Loucy (cell line): Measurements from ENCODE around the gene ZFY.

ENCODE experiments used
- H2AFZ ChIP-seq: fragments of 200-600 bp; sonication (generic); 2 replicates; pipeline ENCODE4 v1.6.0; 2016; ENCODE audit warnings: antibody characterized with exemption, mild to moderate bottlenecking, low read length, moderate library complexity
- H3F3A ChIP-seq: fragments of 200-600 bp; 2 replicates; pipeline ENCODE4 v1.6.0; 2016; ENCODE audit warnings: antibody characterized with exemption, low read depth, mild to moderate bottlenecking
- H3K27me3 ChIP-seq: fragments of 200-600 bp; sonication (generic); 2 replicates; pipeline ENCODE4 v1.6.1; 2014; ENCODE audit warnings: low read length, mild to moderate bottlenecking; ENCODE audit not compliant: insufficient read depth, poor library complexity, severe bottlenecking
- H3K36me3 ChIP-seq: fragments of 200-600 bp; sonication (generic); 2 replicates; pipeline ENCODE4 v1.6.1; 2016; ENCODE audit warnings: low read length; ENCODE audit not compliant: insufficient read depth
- H3K4me1 ChIP-seq: fragments of 200-600 bp; sonication (generic); 2 replicates; pipeline ENCODE4 v1.5.1; 2014; ENCODE audit warnings: low read length, mild to moderate bottlenecking; ENCODE audit not compliant: insufficient read depth, poor library complexity, severe bottlenecking
- H3K4me2 ChIP-seq: fragments of 200-600 bp; sonication (generic); 2 replicates; pipeline ENCODE4 v1.6.0; 2014; ENCODE audit warnings: antibody characterized with exemption, low read length, low read depth, mild to moderate bottlenecking; ENCODE audit not compliant: poor library complexity, severe bottlenecking
- H3K4me3 ChIP-seq: fragments of 200-600 bp; sonication (generic); 2 replicates; pipeline ENCODE4 v1.5.1; 2014; ENCODE audit warnings: low read length, mild to moderate bottlenecking, mixed read lengths; ENCODE audit not compliant: poor library complexity, severe bottlenecking
- H3K79me2 ChIP-seq: fragments of 200-600 bp; sonication (generic); 2 replicates; pipeline ENCODE4 v1.6.1; 2014; ENCODE audit warnings: low read length; ENCODE audit not compliant: insufficient read depth
- H3K9ac ChIP-seq: fragments of 200-600 bp; sonication (generic); 2 replicates; pipeline ENCODE4 v1.6.0; 2014; ENCODE audit warnings: mild to moderate bottlenecking, low read depth, low read length, moderate library complexity; ENCODE audit not compliant: poor library complexity, severe bottlenecking
- H3K9me2 ChIP-seq: fragments of 200-600 bp; sonication (generic); replicated peaks from 2 replicates; pipeline ENCODE4 v1.6.1; 2016; ENCODE audit warnings: low read depth, low read length, mixed read lengths
- H3K9me3 ChIP-seq: fragments of 200-600 bp; sonication (generic); 2 replicates; pipeline ENCODE4 v1.6.1; 2014; ENCODE audit warnings: mild to moderate bottlenecking, antibody characterized with exemption, low read length, low read depth; ENCODE audit not compliant: insufficient read depth
- H4K20me1 ChIP-seq: fragments of 200-600 bp; sonication (generic); 2 replicates; pipeline ENCODE4 v1.6.0; 2014; ENCODE audit warnings: antibody characterized with exemption, low read length, mild to moderate bottlenecking; ENCODE audit not compliant: insufficient read depth, poor library complexity, severe bottlenecking
- CTCF ChIP-seq: fragments of 200-600 bp; sonication (generic); conservative IDR thresholded peaks from 2 replicates; pipeline ENCODE4 v1.5.1; 2014; ENCODE audit warnings: mild to moderate bottlenecking, antibody characterized with exemption, low read length
- EZH2phosphoT487 ChIP-seq: fragments of 200-600 bp; IDR thresholded peaks from 2 replicates; pipeline ENCODE4 v1.6.1; 2018; ENCODE audit warnings: antibody characterized with exemption, mild to moderate bottlenecking, moderate library complexity, borderline replicate concordance

ZFY gene

GRCh38 chrY:2934861-2935715 lies at the start of gene ZFY:
Gene ZFY, plus strand, starts transcription at chrY:2935381. Its CDS starts 18,556 bp downstream, at chrY:2953937.
- Histone ChIP-seq H3K4me1 (no peaks in the 10 kb centered on the region), H3K4me3 (no peak within 1 kb of the TSS), H3K4me2 (no peak within 1 kb of the TSS), H3K27me3 (no peaks in the 10 kb centered on the region), H3K9me2 (no peaks in the 10 kb centered on the region), H3K79me2 (no peaks in the 10 kb centered on the region), H2AFZ (no peak within 1 kb of the TSS), H3F3A (no peaks in the 10 kb centered on the region), H3K9ac (no peak within 1 kb of the TSS), H3K36me3 (no peaks in the 10 kb centered on the region), H4K20me1 (no peaks in the 10 kb centered on the region), H3K9me3 (no peaks in the 10 kb centered on the region)
- TF ChIP-seq EZH2phosphoT487 = no peak

- Histone ChIP-seq H3K4me3 (no peak overlapping the region), H3K27me3 (no peaks in the 10 kb centered on the region), H3F3A (no peaks in the 10 kb centered on the region), H4K20me1 (no peaks in the 10 kb centered on the region), H3K9me2 (no peaks in the 10 kb centered on the region), H3K4me1 (no peaks in the 10 kb centered on the region), H3K9me3 (no peaks in the 10 kb centered on the region), H3K4me2 (no peak overlapping the region), H3K79me2 (no peaks in the 10 kb centered on the region), H2AFZ (no peak overlapping the region), H3K9ac (no peak overlapping the region), H3K36me3 (no peaks in the 10 kb centered on the region)
- TF ChIP-seq CTCF (no peak), EZH2phosphoT487 (no peak)
Observed at GRCh38 chrY:2885880-2886279, 49.3 kb upstream of the ZFY start.

DNA sequence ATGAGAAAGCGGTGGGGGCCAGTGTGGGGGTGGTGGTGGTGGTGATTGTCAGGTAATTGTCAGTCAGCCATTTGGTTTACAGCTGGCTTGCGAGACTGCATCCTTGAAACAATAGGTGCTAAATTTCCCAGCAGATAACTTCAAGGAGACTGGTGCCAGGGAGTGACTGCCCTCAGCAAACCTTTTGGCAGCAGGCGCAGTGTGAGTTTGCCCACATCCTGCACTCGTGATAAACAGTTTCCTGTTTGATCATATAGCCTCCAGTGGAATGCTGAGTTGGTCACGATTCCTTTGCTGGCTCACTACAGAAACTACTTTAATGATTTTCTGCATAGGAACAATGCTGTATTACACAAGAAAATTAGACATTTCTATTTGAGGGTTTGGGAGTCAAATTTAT lies 47.8 kb upstream of the ZFY start:
- Histone ChIP-seq H2AFZ (no peak overlapping the region), H3K4me3 (no peak overlapping the region), H3K4me1 (no peaks in the 10 kb centered on the region), H3K27me3 (no peaks in the 10 kb centered on the region), H4K20me1 (no peaks in the 10 kb centered on the region), H3K36me3 (no peaks in the 10 kb centered on the region), H3K9me2 (no peaks in the 10 kb centered on the region), H3F3A (no peaks in the 10 kb centered on the region), H3K9me3 (no peaks in the 10 kb centered on the region), H3K4me2 (no peak overlapping the region), H3K79me2 (no peaks in the 10 kb centered on the region), H3K9ac (no peak overlapping the region)
- TF ChIP-seq EZH2phosphoT487 = no peak
- no peak for TF ChIP-seq CTCF

- no peak for TF ChIP-seq CTCF
- Histone ChIP-seq H2AFZ (no peak overlapping the region), H3F3A (no peaks in the 10 kb centered on the region), H3K79me2 (no peaks in the 10 kb centered on the region), H3K27me3 (no peaks in the 10 kb centered on the region), H3K4me2 (no peak overlapping the region), H4K20me1 (no peaks in the 10 kb centered on the region), H3K36me3 (no peaks in the 10 kb centered on the region), H3K4me3 (no peak overlapping the region), H3K9me2 (no peaks in the 10 kb centered on the region), H3K9me3 (no peaks in the 10 kb centered on the region), H3K9ac (no peak overlapping the region), H3K4me1 (no peaks in the 10 kb centered on the region)
Observed at GRCh38 chrY:2887955-2888354, 47.2 kb upstream of the ZFY start.
